Measurements from ENCODE around the gene EHD1. TPM values are rescaled to one million over a fixed set of nuclear protein-coding genes. Genes with fewer than 3 reads are reported as not detected.

Gene EHD1
- total and polyA plus RNA-seq, 7 experiments from 2014 or later, result 102 to 263 (median 141) TPM

- peaks cover 0 to 63% (median 0%) of the 10 kb centered on the region in 3 experiments for H3K36me3 ChIP-seq (ENCODE audit: control insufficient read depth in 2 of 3, insufficient read depth in 3 of 3, low read length in 3 of 3)
- ATAC-seq, result no peak
- Mint-ChIP-seq H3K36me3 (peaks cover 0 to 12% (median 4%) of the 10 kb centered on the region in 5 donors), H3K4me1 (peaks cover 5 to 22% (median 13%) of the 10 kb centered on the region in 7 donors), H3K4me3 (no peak overlapping the region), H3K27ac (no peak overlapping the region), H3K27me3 (no peaks in the 10 kb centered on the region), H3K9me3 (no peaks in the 10 kb centered on the region)
- CTCF ChIA-PET, result interaction anchor here (1.0 to 30.3 kb wide), 3 partner anchors 8 to 71 kb away, joined by 3 to 945 read pairs (median 3); partner anchors contain the start of gene CDC42BPG
- no peak overlapping the region for H3K4me3 ChIP-seq (ENCODE audit: low read length)
- intact Hi-C loops (cut with micrococcal nuclease), result no loop called here
- POLR2A ChIA-PET, result no interaction called here
- H3K27me3 ChIP-seq (ENCODE audit: control insufficient read depth in 2 of 2, insufficient read depth in 2 of 2, low read length in 2 of 2), result no peaks in the 10 kb centered on the region
- no peak for DNase-seq
- peaks cover 7 to 14% of the 10 kb centered on the region in 2 donors for H3K4me1 ChIP-seq (ENCODE audit: control insufficient read depth in 2 of 2, insufficient read depth in 2 of 2, low read length in 2 of 2)
- H3K9me3 ChIP-seq (ENCODE audit: control insufficient read depth in 2 of 3, low read length in 3 of 3), result no peaks in the 10 kb centered on the region
- H3K27ac ChIP-seq (ENCODE audit: low read depth, low read length), result no peak overlapping the region
These were observed 19.6 kb upstream of the EHD1 start for GRCh38 chr11:64898076-64898445.

- ChIA-PET POLR2A (interaction anchor here (26.0 kb wide), 1 partner anchor 41 kb away, joined by 1324 read pairs; the partner anchor contains the start of gene CDC42BPG), CTCF (interaction anchor here (1.2 to 30.3 kb wide), 2 partner anchors 7 to 41 kb away, joined by 3 to 945 read pairs; partner anchors contain the start of gene CDC42BPG)
- intact Hi-C loops (cut with micrococcal nuclease), result no loop called here
- H3K4me1 Mint-ChIP-seq, result peaks cover 5 to 22% (median 13%) of the 10 kb centered on the region in 7 donors
- H3K27ac Mint-ChIP-seq, result peak overlapping the region in 2 of 9 donors; percentile 44 to 81
- no peaks in the 10 kb centered on the region for H3K9me3 Mint-ChIP-seq
- H3K27ac ChIP-seq (ENCODE audit: low read depth, low read length), result no peak overlapping the region
- no peak overlapping the region for H3K4me3 Mint-ChIP-seq
- no peaks in the 10 kb centered on the region for H3K9me3 ChIP-seq (ENCODE audit: control insufficient read depth in 2 of 3, low read length in 3 of 3)
- H3K36me3 Mint-ChIP-seq, result peaks cover 0 to 12% (median 4%) of the 10 kb centered on the region in 5 donors
- no peak overlapping the region for H3K4me3 ChIP-seq (ENCODE audit: low read length)
- H3K27me3 Mint-ChIP-seq, result no peaks in the 10 kb centered on the region
- H3K27me3 ChIP-seq (ENCODE audit: control insufficient read depth in 2 of 2, insufficient read depth in 2 of 2, low read length in 2 of 2), result no peaks in the 10 kb centered on the region
- peaks cover 0 to 60% (median 0%) of the 10 kb centered on the region in 3 experiments for H3K36me3 ChIP-seq (ENCODE audit: control insufficient read depth in 2 of 3, insufficient read depth in 3 of 3, low read length in 3 of 3)
- peaks cover 7 to 14% of the 10 kb centered on the region in 2 donors for H3K4me1 ChIP-seq (ENCODE audit: control insufficient read depth in 2 of 2, insufficient read depth in 2 of 2, low read length in 2 of 2)
- DNase-seq (no peak), ATAC-seq (no peak)
These were observed 19.1 kb upstream of the EHD1 start for GRCh38 chr11:64897381-64898075.

DNA sequence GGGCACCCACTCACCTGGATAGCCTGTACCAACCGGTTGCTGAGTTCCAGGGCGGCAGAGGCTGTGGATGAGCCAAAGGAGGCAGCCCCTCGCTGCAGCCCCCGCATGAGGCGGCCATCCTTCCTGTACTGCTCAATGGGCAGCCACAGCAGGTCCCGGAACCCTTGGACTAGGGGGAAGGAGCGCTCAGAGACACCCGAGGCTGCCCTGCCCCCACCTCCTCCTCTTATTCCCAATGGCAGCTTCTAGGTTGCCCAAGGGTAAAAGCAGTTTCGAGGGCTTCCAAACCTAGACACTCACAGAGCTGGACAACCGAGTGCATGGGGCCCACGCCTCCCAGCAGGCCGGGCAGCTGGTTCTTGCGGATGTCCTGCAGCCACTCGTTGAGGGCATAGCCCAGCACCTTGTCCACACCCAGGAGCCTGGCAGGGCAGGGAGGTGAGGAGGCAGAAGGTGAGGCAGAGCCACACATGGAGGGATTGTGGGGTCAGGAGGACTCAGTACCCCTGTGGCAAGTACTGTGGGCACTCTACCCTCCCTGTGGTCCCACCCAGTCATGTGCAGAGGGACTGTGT lies 18.1 kb upstream of the EHD1 start:
- no peaks in the 10 kb centered on the region for H3K9me3 ChIP-seq (ENCODE audit: control insufficient read depth in 2 of 3, low read length in 3 of 3)
- H3K27me3 ChIP-seq (ENCODE audit: control insufficient read depth in 2 of 2, insufficient read depth in 2 of 2, low read length in 2 of 2), result no peaks in the 10 kb centered on the region
- no peak for DNase-seq
- H3K4me1 ChIP-seq (ENCODE audit: control insufficient read depth in 2 of 2, insufficient read depth in 2 of 2, low read length in 2 of 2), result peaks cover 7 to 14% of the 10 kb centered on the region in 2 donors
- Mint-ChIP-seq H3K27me3 (no peaks in the 10 kb centered on the region), H3K4me1 (peaks cover 5 to 18% (median 9%) of the 10 kb centered on the region in 7 donors), H3K4me3 (no peak overlapping the region), H3K9me3 (peaks cover 0 to 2% (median 0%) of the 10 kb centered on the region in 11 donors), H3K36me3 (peaks cover 0 to 9% (median 4%) of the 10 kb centered on the region in 5 donors), H3K27ac (peak overlapping the region in 2 of 9 donors; percentile 41 to 44)
- intact Hi-C loops (cut with micrococcal nuclease), result no loop called here
- no peak overlapping the region for H3K27ac ChIP-seq (ENCODE audit: low read depth, low read length)
- no peak overlapping the region for H3K4me3 ChIP-seq (ENCODE audit: low read length)
- POLR2A ChIA-PET, result interaction anchor here (26.0 kb wide), 1 partner anchor 40 kb away, joined by 1324 read pairs; the partner anchor contains the start of gene CDC42BPG
- CTCF ChIA-PET, result interaction anchor here (1.0 to 30.3 kb wide), 2 partner anchors 9 to 40 kb away, joined by 3 to 945 read pairs; partner anchors contain the start of gene CDC42BPG
- no peak for ATAC-seq
- H3K36me3 ChIP-seq (ENCODE audit: control insufficient read depth in 2 of 3, insufficient read depth in 3 of 3, low read length in 3 of 3), result peaks cover 0 to 52% (median 0%) of the 10 kb centered on the region in 3 experiments

GRCh38 chr11:64894812-64895452 lies 16.5 kb upstream of the EHD1 start:
- no peak for ATAC-seq
- H3K9me3 ChIP-seq (ENCODE audit: control insufficient read depth in 2 of 3, low read length in 3 of 3), result no peaks in the 10 kb centered on the region

DNA sequence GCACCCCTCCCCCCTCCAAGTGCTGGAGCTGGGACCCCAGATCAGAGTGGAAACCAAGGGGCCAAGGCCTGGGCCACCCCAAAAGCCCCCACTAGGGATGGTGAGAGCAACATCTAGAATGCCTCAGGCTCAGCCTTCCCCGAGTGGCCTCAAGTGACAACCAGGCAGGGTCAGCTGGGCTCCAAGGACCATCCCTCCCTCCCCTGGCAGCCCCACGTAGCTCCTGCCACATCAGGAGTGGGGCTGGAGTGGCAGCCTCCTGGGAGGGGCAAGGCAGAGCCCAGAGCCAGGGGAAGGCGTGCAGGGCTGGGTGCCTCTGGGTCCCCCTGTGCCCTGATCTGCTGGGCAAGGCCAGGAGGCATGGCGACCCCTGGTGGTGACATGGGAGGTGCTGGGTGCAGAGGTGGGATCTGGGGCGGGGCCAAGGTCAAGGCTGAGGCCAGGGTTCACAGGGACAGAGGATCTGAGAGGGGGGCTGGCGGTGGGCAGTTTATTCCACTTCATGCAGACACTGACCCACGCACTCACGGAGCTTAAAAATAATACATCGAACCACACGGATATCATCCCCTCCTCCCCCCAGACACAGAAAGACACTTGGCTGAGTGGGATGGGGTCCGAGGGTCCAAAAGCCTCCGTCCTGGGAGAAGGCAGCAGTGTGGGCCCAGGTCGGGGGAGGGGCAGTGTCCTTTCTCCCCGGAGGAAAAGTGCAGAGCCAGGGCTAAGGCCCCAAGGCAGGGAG lies 15.8 kb upstream of the EHD1 start:
- no peaks in the 10 kb centered on the region for H3K27me3 Mint-ChIP-seq
- Histone ChIP-seq H3K27me3 (ENCODE audit: control insufficient read depth in 2 of 2, insufficient read depth in 2 of 2, low read length in 2 of 2) (no peaks in the 10 kb centered on the region), H3K4me1 (ENCODE audit: control insufficient read depth in 2 of 2, insufficient read depth in 2 of 2, low read length in 2 of 2) (peaks cover 0 to 6% of the 10 kb centered on the region in 2 donors), H3K4me3 (ENCODE audit: low read length) (no peak overlapping the region), H3K36me3 (ENCODE audit: control insufficient read depth in 2 of 3, insufficient read depth in 3 of 3, low read length in 3 of 3) (peaks cover 0 to 39% (median 0%) of the 10 kb centered on the region in 3 experiments), H3K27ac (ENCODE audit: low read depth, low read length) (no peak overlapping the region), H3K9me3 (ENCODE audit: control insufficient read depth in 2 of 3, low read length in 3 of 3) (no peaks in the 10 kb centered on the region)
- intact Hi-C loops (cut with micrococcal nuclease), result loop anchor here (1.0 to 2.0 kb wide), 3 partner anchors 15 to 107 kb away; partner anchors contain the start of gene EHD1 (in 1 of the 2)
- peaks cover 0 to 6% (median 0%) of the 10 kb centered on the region in 7 donors for H3K4me1 Mint-ChIP-seq
- peaks cover 0 to 6% (median 0%) of the 10 kb centered on the region in 5 donors for H3K36me3 Mint-ChIP-seq
- ChIA-PET CTCF (interaction anchor here (0.7 to 30.3 kb wide), 9 partner anchors 10 to 205 kb away, joined by 3 to 945 read pairs (median 3); partner anchors contain the start of gene CDC42BPG), POLR2A (interaction anchor here (0.6 to 26.0 kb wide), 4 partner anchors 16 to 223 kb away, joined by 3 to 1324 read pairs (median 48); partner anchors contain the start of genes CDC42BPG, EHD1 and ZNHIT2)
- ATAC-seq (peak; percentile 89), DNase-seq (peak; percentile 75 to 93 (median 87))
- H3K9me3 Mint-ChIP-seq, result peaks cover 0 to 4% (median 0%) of the 10 kb centered on the region in 11 donors
- H3K27ac Mint-ChIP-seq, result peak overlapping the region in 2 of 9 donors; percentile 45 to 75
- peak overlapping the region in 1 of 10 donors; percentile 21 for H3K4me3 Mint-ChIP-seq

More at GRCh38 chr11:64894812-64895452, 16.5 kb upstream of the EHD1 start:
- POLR2A ChIA-PET, result interaction anchor here (1.1 to 26.0 kb wide), 3 partner anchors 17 to 223 kb away, joined by 3 to 1324 read pairs (median 91); partner anchors contain the start of genes CDC42BPG, EHD1 and ZNHIT2
- H3K9me3 Mint-ChIP-seq, result peaks cover 0 to 4% (median 0%) of the 10 kb centered on the region in 11 donors
- H3K27me3 Mint-ChIP-seq, result no peaks in the 10 kb centered on the region
- no peaks in the 10 kb centered on the region for H3K27me3 ChIP-seq (ENCODE audit: control insufficient read depth in 2 of 2, insufficient read depth in 2 of 2, low read length in 2 of 2)
- no peak overlapping the region for H3K27ac ChIP-seq (ENCODE audit: low read depth, low read length)
- CTCF ChIA-PET, result interaction anchor here (0.7 to 30.3 kb wide), 3 partner anchors 14 to 39 kb away, joined by 3 to 945 read pairs (median 13); partner anchors contain the start of gene CDC42BPG
- peaks cover 0 to 6% of the 10 kb centered on the region in 2 donors for H3K4me1 ChIP-seq (ENCODE audit: control insufficient read depth in 2 of 2, insufficient read depth in 2 of 2, low read length in 2 of 2)
- no peak overlapping the region for H3K27ac Mint-ChIP-seq
- H3K36me3 ChIP-seq (ENCODE audit: control insufficient read depth in 2 of 3, insufficient read depth in 3 of 3, low read length in 3 of 3), result peaks cover 0 to 46% (median 0%) of the 10 kb centered on the region in 3 experiments
- H3K4me1 Mint-ChIP-seq, result peaks cover under 1 to 10% (median under 1%) of the 10 kb centered on the region in 7 donors
- intact Hi-C loops (cut with micrococcal nuclease), result loop anchor here (1.0 to 2.0 kb wide), 3 partner anchors 16 to 108 kb away; partner anchors contain the start of gene EHD1 (in 1 of the 2)
- H3K4me3 ChIP-seq (ENCODE audit: low read length), result no peak overlapping the region
- peaks cover 0 to 6% (median 0%) of the 10 kb centered on the region in 5 donors for H3K36me3 Mint-ChIP-seq
- DNase-seq, result no peak
- no peak overlapping the region for H3K4me3 Mint-ChIP-seq
